K562 (cell line): ENCODE results near the gene WDR27. TPM values are rescaled to one million over a fixed set of nuclear protein-coding genes. Genes with fewer than 3 reads are reported as not detected.

Source experiments
- ATF2 ChIP-seq: sonication (generic); formaldehyde crosslinking; IDR thresholded peaks from 2 replicates; pipeline ENCODE4 v1.8.1; 2022; ENCODE audit warnings: missing genetic modification reagents
- BDP1 ChIP-seq: IDR thresholded peaks from 3 replicates; pipeline ENCODE4 v1.6.1; 2011; ENCODE audit not compliant: insufficient read length, insufficient read depth
- BRF1 ChIP-seq: IDR thresholded peaks from 3 replicates; pipeline ENCODE4 v1.6.1; 2011; ENCODE audit warnings: borderline replicate concordance, mild to moderate bottlenecking; ENCODE audit not compliant: insufficient read length; ENCODE audit errors: extremely low read depth
- CHD2 ChIP-seq: IDR thresholded peaks from 2 replicates; pipeline ENCODE4 v1.6.1; 2011; ENCODE audit warnings: low read depth, low read length
- HDGF ChIP-seq: fragments of 450-650 bp; IDR thresholded peaks from 2 replicates; pipeline ENCODE4 v1.6.1; 2016
- HMG20A ChIP-seq: fragments of 450-650 bp; formaldehyde crosslinking; conservative IDR thresholded peaks from 2 replicates; pipeline ENCODE4 v1.4.0; 2020; ENCODE audit warnings: mild to moderate bottlenecking, mixed read lengths
- IRF2 ChIP-seq: sonication (generic); formaldehyde crosslinking; IDR thresholded peaks from 2 replicates; pipeline ENCODE4 v1.8.1; 2022; ENCODE audit warnings: mild to moderate bottlenecking, missing genetic modification reagents
- MBD1 ChIP-seq: fragments of 250-450 bp; sonication (Bioruptor Pico); IDR thresholded peaks from 2 replicates; pipeline ENCODE4 v1.8.0; 2022; ENCODE audit warnings: inconsistent platforms
- MCM7 ChIP-seq, 2 experiments: fragments of 450-650 bp; IDR thresholded peaks; 2 replicates each; pipeline ENCODE4 v1.6.1; 2016 to 2018
- NR1H2 ChIP-seq: sonication (generic); formaldehyde crosslinking; IDR thresholded peaks from 2 replicates; pipeline ENCODE4 v1.4.0; 2020; ENCODE audit warnings: mild to moderate bottlenecking, missing genetic modification reagents
- PATZ1 ChIP-seq: fragments of 250-450 bp; sonication (Bioruptor Pico); IDR thresholded peaks from 2 replicates; pipeline ENCODE4 v1.5.0; 2020; ENCODE audit warnings: mild to moderate bottlenecking, borderline replicate concordance
- PBX2 ChIP-seq, 2 experiments: IDR thresholded peaks in 1 of 2; conservative IDR thresholded peaks in 1 of 2; 2 replicates each; pipeline ENCODE4 v1.6.1; 2016; ENCODE audit warnings: low read depth in 2 of 2, mild to moderate bottlenecking in 1 of 2, missing compliant biosample characterization in 1 of 2, missing genetic modification characterization in 1 of 2, moderate library complexity in 1 of 2
- PREB ChIP-seq: sonication (generic); formaldehyde crosslinking; IDR thresholded peaks from 2 replicates; pipeline ENCODE4 v1.8.1; 2023; ENCODE audit warnings: mild to moderate bottlenecking, missing genetic modification reagents
- RBM15 ChIP-seq: fragments of 200-400 bp; formaldehyde crosslinking; IDR thresholded peaks from 2 replicates; pipeline ENCODE4 v1.6.1; 2018; ENCODE audit warnings: mild to moderate bottlenecking, low read length, moderate library complexity; ENCODE audit not compliant: insufficient read depth
- ZNF282 ChIP-seq: sonication (generic); formaldehyde crosslinking; IDR thresholded peaks from 2 replicates; pipeline ENCODE4 v1.8.1; 2023; ENCODE audit warnings: missing genetic modification reagents
- ZNF444 ChIP-seq: fragments of 250-450 bp; sonication (Bioruptor Pico); IDR thresholded peaks from 2 replicates; pipeline ENCODE4 v1.4.0; 2020; ENCODE audit warnings: mild to moderate bottlenecking, moderate library complexity
- ZNF778 ChIP-seq: fragments of 450-650 bp; formaldehyde crosslinking; IDR thresholded peaks from 2 replicates; pipeline ENCODE4 v1.4.0; 2020; ENCODE audit warnings: mild to moderate bottlenecking, moderate library complexity
- ZNF780A ChIP-seq: fragments of 250-450 bp; sonication (Bioruptor Pico); IDR thresholded peaks from 2 replicates; pipeline ENCODE4 v1.5.0; 2021; ENCODE audit warnings: mild to moderate bottlenecking
- polyA plus RNA-seq, 8 experiments: library from polyadenylated mRNA; depleted of rRNA in 4 of 8; stranded (reverse) in 5 of 8; unstranded in 3 of 8; fragments of >200 nt; fragmentation: Nextera tagmentation in 2 of 8; fragmentation: Illumina TruSeq in 1 of 8; extraction: Ambion mirVana in 2 of 8; extraction: Trizol in 1 of 8; gene quantifications; 2 replicates each; pipeline versions ENCODE4 v1.2.1 to v1.2.3, GENCODE V29; 2011 to 2014; ENCODE audit warnings: inconsistent platforms in 1 of 8, missing spikeins in 1 of 8
- total RNA-seq, 7 experiments: library from RNA; depleted of rRNA in 6 of 7; stranded (reverse); fragments of >200 nt in 6 of 7; fragmentation: Illumina TruSeq in 2 of 7; extraction: Trizol in 2 of 7; gene quantifications; 2 replicates each; pipeline versions ENCODE4 v1.2.1 to v1.2.3, GENCODE V29; 2011 to 2021; ENCODE audit warnings: low replicate concordance in 1 of 7

Gene WDR27
- total and polyA plus RNA-seq, 9 of the 15 experiments (the other 6 are each of a cell fraction or from before 2014, with no cell fraction given), result 4.3 to 77.2 (median 22.7) TPM

- no peak for TF ChIP-seq ATF2 (CRISPR knock-in tag)
- no peak for TF ChIP-seq HDGF
- TF ChIP-seq IRF2 (CRISPR knock-in tag), result 0 out of 2 replicates have a peak, but pooled peaks have one; percentile 60
- TF ChIP-seq BDP1, result no peak
- no peak for TF ChIP-seq RBM15
- TF ChIP-seq ZNF444 (CRISPR knock-in tag), result no peak
- TF ChIP-seq PBX2 (CRISPR knock-in tag; IDR thresholded peaks at IDR 0.05; ENCODE audit: low read depth), result no peak
- TF ChIP-seq PBX2 (tag; conservative IDR thresholded peaks at IDR 0.05; ENCODE audit: low read depth), result no peak
- TF ChIP-seq BRF1, result no peak
- TF ChIP-seq PATZ1 (CRISPR knock-in tag), result peak; percentile 63; the same call in 1 of the 2 replicates
- no peak for TF ChIP-seq ZNF780A (CRISPR knock-in tag)
- no peak for TF ChIP-seq MCM7 (IDR thresholded peaks at IDR 0.05)
- 0 out of 2 replicates have a peak, but pooled peaks have one; percentile 93 for TF ChIP-seq PREB
- no peak for TF ChIP-seq ZNF778 (CRISPR knock-in tag)
- TF ChIP-seq ZNF282 (CRISPR knock-in tag), result no peak
- no peak for TF ChIP-seq NR1H2 (CRISPR knock-in tag)
- peak; percentile 99 for TF ChIP-seq CHD2
- TF ChIP-seq HMG20A (CRISPR knock-in tag), result no peak
- no peak for TF ChIP-seq MBD1
Measured at GRCh38 chr6:169701954-169702839, at the start of gene WDR27, which contains the start of gene C6orf120 (continued).
